Activated B cell treated with CpG ODN at 0.5 μM for 24 hours (primary cell): ENCODE measurements around the gene UBE2O. TPM values are rescaled to one million over a fixed set of nuclear protein-coding genes. Genes with fewer than 3 reads are reported as not detected.

Experiments
- ATAC-seq: fragments of 200-7000 bp; cut with Tn5 transposase; one replicate; pipeline ENCODE4 v1.10.0; 2021; ENCODE audit warnings: low read depth, mild to moderate bottlenecking, moderate library complexity
- CTCF ChIA-PET: fragments of 350-600 bp; sonication (Branson Sonifier 250); formaldehyde crosslinking; loops from one replicate; lab custom pipeline; 2021; ENCODE audit warnings: antibody characterized with exemption; lab: Charles Lee
- POLR2A ChIA-PET: fragments of 350-600 bp; sonication (Branson Sonifier 250); formaldehyde crosslinking; loops from one replicate; lab custom pipeline; 2021; ENCODE audit warnings: antibody characterized with exemption; lab: Charles Lee
- DNase-seq: peaks from one replicate; pipeline ENCODE4 v3.0.0; 2022
- H3K27ac Mint-ChIP-seq: one replicate; pipeline ENCODE4 v1.8.0; 2020; ENCODE audit warnings: mixed read lengths
- H3K27me3 Mint-ChIP-seq: one replicate; pipeline ENCODE4 v1.8.0; 2021; ENCODE audit warnings: mixed read lengths
- H3K36me3 Mint-ChIP-seq: one replicate; pipeline ENCODE4 v1.8.0; 2021; ENCODE audit warnings: low read depth, mixed read lengths
- H3K4me1 Mint-ChIP-seq: one replicate; pipeline ENCODE4 v1.8.0; 2021; ENCODE audit warnings: mixed read lengths
- H3K4me3 Mint-ChIP-seq: one replicate; pipeline ENCODE4 v1.8.0; 2020; ENCODE audit warnings: mild to moderate bottlenecking, mixed read lengths
- H3K9me3 Mint-ChIP-seq: one replicate; pipeline ENCODE4 v1.8.0; 2020; ENCODE audit warnings: mixed read lengths
- intact Hi-C: fragments of 100-400 bp; cut with micrococcal nuclease; formaldehyde crosslinking; loops from one replicate; pipeline ENCODE4 v1.15.1; 2024
- total RNA-seq: library from RNA; stranded (reverse); gene quantifications from 2 replicates; pipeline ENCODE4 v1.2.3, GENCODE V29; 2022
- TF ChIP-seq, protein P1 (sequence below): fragments of 200-600 bp; IDR thresholded peaks from one replicate; pipeline ENCODE4 v1.8.0; 2022; ENCODE audit warnings: antibody characterized with exemption, mild to moderate bottlenecking

UBE2O gene
- total RNA-seq, 1 donor from 2014 or later: 39.0 TPM

DNA sequence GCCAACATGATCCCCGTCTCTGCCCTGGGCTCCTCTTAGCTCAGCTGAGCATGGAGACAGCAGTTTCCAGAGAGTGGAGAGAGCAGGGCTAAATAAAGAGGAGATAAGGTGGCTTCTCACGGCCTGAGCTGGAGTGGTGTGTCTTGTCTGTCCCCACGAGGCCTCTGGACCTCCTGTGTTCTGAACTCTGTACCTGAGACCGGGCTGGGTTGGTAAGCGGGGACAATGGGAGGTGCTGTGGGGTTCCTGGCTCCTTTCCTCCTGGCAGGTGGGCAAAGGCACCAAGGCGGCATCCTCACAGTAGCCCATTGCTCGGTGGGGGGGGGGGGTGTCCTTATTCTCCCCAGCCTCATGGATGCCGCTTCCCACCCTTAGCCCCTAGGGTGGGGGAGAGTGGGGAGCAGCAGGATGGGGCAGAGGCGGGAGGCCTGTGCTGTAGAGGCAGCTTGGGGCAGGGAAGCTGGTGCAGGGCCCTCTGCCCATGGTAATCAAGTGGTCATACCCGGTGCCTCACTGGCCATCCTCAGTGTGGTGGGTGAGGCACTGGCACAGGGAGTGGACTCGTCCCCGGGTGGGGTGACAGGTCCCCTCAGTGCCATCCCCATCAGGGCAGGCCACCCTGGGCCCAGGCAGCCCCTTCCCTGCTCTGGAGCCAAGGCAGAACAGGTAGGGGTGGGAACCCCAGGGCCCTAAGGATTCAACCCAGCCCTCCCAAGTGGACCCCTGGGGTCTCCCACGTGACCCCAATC is 17.2 kb upstream of the UBE2O start:
- intact Hi-C loops: no loop called here
- no peak overlapping the region for H3K27ac Mint-ChIP-seq

DNA sequence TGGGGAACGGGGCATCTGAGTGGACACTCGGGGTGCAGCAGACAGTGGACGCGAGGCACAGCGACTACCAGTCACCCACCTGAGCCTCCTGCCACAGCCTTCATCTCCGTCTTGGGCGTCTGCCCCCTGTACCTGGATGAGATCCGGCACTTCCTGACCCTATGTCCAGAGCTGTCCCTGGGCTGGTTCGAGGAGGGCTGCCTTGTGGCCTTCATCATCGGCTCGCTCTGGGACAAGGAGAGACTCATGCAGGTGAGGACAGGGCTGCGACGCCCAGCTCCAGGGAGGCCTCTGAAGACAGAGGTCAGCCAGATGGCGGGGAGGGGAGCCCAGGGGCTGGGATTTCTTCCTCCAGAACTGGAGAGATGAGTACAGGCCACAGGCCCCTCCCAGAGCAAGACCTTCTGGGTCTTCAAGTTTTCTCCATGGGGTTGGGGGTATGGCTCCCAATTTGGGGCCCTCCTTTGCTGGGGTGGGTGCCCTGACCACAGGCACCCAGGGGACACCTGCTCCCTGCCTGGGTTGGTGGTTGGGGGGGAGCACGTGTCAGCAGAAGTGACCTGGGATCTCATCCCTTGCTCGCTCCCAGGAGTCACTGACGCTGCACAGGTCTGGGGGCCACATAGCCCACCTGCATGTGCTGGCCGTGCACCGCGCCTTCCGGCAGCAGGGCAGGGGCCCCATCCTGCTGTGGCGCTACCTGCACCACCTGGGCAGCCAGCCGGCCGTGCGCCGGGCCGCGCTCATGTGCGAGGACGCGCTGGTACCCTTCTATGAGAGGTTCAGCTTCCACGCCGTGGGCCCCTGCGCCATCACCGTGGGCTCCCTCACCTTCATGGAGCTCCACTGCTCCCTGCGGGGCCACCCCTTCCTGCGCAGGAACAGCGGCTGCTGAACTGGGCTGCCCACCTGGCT is 16.4 kb upstream of the UBE2O start:
- Mint-ChIP-seq H3K9me3 (no peaks in the 10 kb centered on the region), H3K4me3 (no peak overlapping the region), H3K4me1 (peaks cover 27% of the 10 kb centered on the region), H3K36me3 (peaks cover 45% of the 10 kb centered on the region), H3K27ac (no peak overlapping the region), H3K27me3 (no peaks in the 10 kb centered on the region)
- no peak for ATAC-seq
- CTCF ChIA-PET: no interaction called here
- TF ChIP-seq, protein P1, sequence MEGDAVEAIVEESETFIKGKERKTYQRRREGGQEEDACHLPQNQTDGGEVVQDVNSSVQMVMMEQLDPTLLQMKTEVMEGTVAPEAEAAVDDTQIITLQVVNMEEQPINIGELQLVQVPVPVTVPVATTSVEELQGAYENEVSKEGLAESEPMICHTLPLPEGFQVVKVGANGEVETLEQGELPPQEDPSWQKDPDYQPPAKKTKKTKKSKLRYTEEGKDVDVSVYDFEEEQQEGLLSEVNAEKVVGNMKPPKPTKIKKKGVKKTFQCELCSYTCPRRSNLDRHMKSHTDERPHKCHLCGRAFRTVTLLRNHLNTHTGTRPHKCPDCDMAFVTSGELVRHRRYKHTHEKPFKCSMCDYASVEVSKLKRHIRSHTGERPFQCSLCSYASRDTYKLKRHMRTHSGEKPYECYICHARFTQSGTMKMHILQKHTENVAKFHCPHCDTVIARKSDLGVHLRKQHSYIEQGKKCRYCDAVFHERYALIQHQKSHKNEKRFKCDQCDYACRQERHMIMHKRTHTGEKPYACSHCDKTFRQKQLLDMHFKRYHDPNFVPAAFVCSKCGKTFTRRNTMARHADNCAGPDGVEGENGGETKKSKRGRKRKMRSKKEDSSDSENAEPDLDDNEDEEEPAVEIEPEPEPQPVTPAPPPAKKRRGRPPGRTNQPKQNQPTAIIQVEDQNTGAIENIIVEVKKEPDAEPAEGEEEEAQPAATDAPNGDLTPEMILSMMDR: no peak
- POLR2A ChIA-PET: interaction anchor here (1.1 to 1.4 kb wide), 3 partner anchors 11 to 58 kb away, joined by 4 to 5 read pairs (median 4); no protein-coding TSS in a partner anchor
- intact Hi-C loops: no loop called here
- no peak for DNase-seq

More for the DNA sequence above, 17.2 kb upstream of the UBE2O start:
- ATAC-seq: no peak
- H3K4me3 Mint-ChIP-seq: no peak overlapping the region
- no peaks in the 10 kb centered on the region for H3K9me3 Mint-ChIP-seq
- CTCF ChIA-PET: no interaction called here
- POLR2A ChIA-PET: interaction anchor here (1.1 to 1.4 kb wide), 3 partner anchors 10 to 57 kb away, joined by 4 to 5 read pairs (median 4); no protein-coding TSS in a partner anchor
- H3K27me3 Mint-ChIP-seq: no peaks in the 10 kb centered on the region
- peaks cover 28% of the 10 kb centered on the region for H3K4me1 Mint-ChIP-seq
- TF ChIP-seq, protein P1: no peak
- H3K36me3 Mint-ChIP-seq: peaks cover 53% of the 10 kb centered on the region
- no peak for DNase-seq

DNA sequence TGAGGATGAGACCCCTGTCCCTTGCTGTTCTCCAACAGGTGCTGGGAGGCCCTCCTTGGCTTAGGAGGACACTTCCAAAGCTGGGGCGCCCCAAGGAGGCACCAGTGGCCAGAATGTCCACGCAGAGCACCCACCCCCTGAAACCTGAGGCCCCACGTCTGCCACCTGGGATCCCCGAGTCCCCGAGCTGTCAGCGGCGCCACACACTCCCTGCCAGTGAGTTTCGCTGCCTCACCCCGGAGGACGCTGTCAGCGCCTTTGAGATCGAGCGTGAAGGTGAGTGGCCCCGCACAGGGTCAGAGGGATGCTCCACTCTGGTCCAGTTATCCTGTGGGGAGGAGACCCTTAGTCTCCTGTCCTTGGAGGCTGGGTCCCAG is 15.7 kb upstream of the UBE2O start:
- TF ChIP-seq, protein P1: no peak
- ChIA-PET POLR2A (interaction anchor here (3.3 to 4.5 kb wide), 2 partner anchors 24 to 30 kb away, joined by 23 to 48 read pairs; partner anchors contain the start of gene RHBDF2), CTCF (interaction anchor here (1.0 to 5.6 kb wide), 2 partner anchors 10 to 35 kb away, joined by 3 to 129 read pairs; partner anchors contain the start of gene RHBDF2)
- peaks cover 37% of the 10 kb centered on the region for H3K36me3 Mint-ChIP-seq
- H3K9me3 Mint-ChIP-seq: no peaks in the 10 kb centered on the region
- peaks cover 28% of the 10 kb centered on the region for H3K4me1 Mint-ChIP-seq
- DNase-seq (no peak), ATAC-seq (no peak)
- peak overlapping the region; percentile 35 for H3K27ac Mint-ChIP-seq
- intact Hi-C loops: no loop called here
- H3K27me3 Mint-ChIP-seq: no peaks in the 10 kb centered on the region
- H3K4me3 Mint-ChIP-seq: no peak overlapping the region

DNA sequence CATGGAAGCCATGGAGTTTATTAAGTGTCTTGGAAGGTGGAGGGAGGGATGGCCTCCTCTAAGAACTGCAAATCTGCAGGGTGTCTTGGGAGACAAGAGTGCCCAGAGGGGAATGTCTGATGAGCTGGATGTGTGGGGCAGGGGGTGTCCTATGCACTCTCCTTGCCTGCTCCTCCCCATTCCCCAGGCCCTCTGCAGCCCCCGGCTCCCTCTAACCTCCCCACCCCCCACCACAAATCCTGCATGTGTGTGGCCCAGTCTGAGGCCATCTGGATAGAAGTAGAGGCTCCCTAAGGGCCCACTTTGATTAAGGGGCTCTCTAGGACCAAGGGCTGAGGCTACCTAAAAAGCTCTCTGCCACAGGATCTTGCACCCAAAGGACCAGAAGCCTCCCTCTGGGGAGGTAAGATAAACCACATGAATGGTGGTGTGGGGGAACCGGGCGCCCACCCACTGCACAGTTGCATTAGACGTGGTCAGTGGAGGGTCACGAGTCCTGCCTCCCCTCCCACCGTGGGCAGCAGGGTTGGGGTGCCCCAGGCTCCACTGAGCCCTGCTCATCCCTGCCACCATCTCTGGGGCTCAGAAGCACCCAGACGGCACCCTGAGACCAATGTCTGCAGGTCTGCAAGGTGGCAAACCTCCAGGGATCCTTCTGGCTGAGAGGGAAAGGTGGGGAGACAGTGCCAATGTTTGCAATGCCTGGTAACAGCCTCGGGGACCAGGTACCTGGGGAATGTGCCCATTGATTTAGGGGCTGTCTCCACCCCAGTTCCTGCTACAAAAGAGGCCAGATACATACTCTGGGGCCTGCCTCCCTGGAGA is 15.1 kb upstream of the UBE2O start:
- ChIA-PET POLR2A (interaction anchor here (1.0 to 4.5 kb wide), 8 partner anchors 10 to 60 kb away, joined by 3 to 48 read pairs (median 6); partner anchors contain the start of gene RHBDF2), CTCF (interaction anchor here (1.0 to 5.6 kb wide), 9 partner anchors 8 to 36 kb away, joined by 3 to 129 read pairs (median 5); partner anchors contain the start of gene RHBDF2)
- no peak for DNase-seq
- H3K27ac Mint-ChIP-seq: peak overlapping the region; percentile 35
- H3K27me3 Mint-ChIP-seq: no peaks in the 10 kb centered on the region
- TF ChIP-seq, protein P1: no peak
- peaks cover 28% of the 10 kb centered on the region for H3K4me1 Mint-ChIP-seq
- no peak overlapping the region for H3K4me3 Mint-ChIP-seq
- H3K36me3 Mint-ChIP-seq: peaks cover 31% of the 10 kb centered on the region
- H3K9me3 Mint-ChIP-seq: no peaks in the 10 kb centered on the region
- no peak for ATAC-seq
- intact Hi-C loops: no loop called here
